Measurements from ENCODE around the gene IDH3G. TPM values are rescaled to one million over a fixed set of nuclear protein-coding genes. Genes with fewer than 3 reads are reported as not detected.

IDH3G gene
- total and polyA plus RNA-seq, 4 donors, result 23.3 to 40.9 (median 31.1) TPM

DNA sequence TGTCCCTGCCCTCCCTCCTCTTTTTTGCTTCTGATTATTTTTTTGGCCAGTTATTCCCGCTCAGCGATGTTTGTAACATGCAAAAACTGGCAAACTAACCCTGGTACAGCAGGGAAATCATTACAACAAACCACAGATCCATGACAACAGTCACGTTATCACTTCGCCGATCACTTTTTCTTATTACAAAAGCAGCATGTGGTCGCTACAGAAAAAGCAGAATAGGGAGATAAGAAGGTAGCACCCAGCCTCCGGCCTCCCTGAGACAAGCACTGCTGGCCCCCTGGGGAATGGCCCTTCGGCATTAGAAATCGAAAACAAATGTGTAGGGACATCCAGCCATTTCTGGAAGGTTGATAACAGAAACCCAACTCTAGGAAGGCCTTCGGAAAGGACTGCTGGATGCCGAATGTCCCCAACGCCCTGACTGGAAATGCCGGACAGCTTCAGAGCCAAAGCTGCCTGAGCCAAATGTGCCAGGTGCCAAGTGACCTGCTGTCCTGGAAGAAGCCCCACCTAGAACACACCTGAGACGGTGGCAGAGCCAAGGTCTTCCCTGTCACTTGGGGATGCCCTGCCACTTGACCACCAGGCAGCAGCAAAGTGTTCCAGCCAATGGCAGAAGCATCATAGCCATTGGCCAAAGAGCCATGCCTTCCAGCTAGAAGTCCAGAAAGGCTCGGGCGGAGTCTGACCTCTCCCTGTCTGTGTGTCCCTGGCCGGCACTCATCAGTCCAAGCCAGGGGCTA lies 2.9 kb downstream of the IDH3G start:
- Histone ChIP-seq H3K36me3 (ENCODE audit: control insufficient read depth in 4 of 4, insufficient read depth in 3 of 4, low read depth in 1 of 4, low read length in 3 of 4) (peaks cover 2 to 18% (median 6%) of the 10 kb centered on the region in 4 donors), H3K27me3 (ENCODE audit: control insufficient read depth in 4 of 4, insufficient read depth in 4 of 4, low read length in 3 of 4) (no peaks in the 10 kb centered on the region), H3K9me3 (ENCODE audit: control insufficient read depth in 4 of 4, low read length in 3 of 4) (peaks cover 0 to 3% (median 0%) of the 10 kb centered on the region in 4 donors), H3K27ac (ENCODE audit: low read depth in 1 of 2, low read length in 2 of 2) (no peak overlapping the region), H3K9ac (ENCODE audit: low read depth in 1 of 2, low read length in 2 of 2) (no peak overlapping the region), H3K4me1 (ENCODE audit: control insufficient read depth in 4 of 4, insufficient read depth in 4 of 4, low read length in 3 of 4) (peaks cover 5 to 24% (median 17%) of the 10 kb centered on the region in 4 donors), H3K4me3 (ENCODE audit: low read depth in 1 of 3, low read length in 3 of 3) (no peak overlapping the region)
- no peak for TF ChIP-seq RXRA (IDR thresholded peaks at IDR 0.05)
- TF ChIP-seq JUND (IDR thresholded peaks at IDR 0.05), result no peak
- TF ChIP-seq EGR1 (IDR thresholded peaks at IDR 0.05; ENCODE audit: low read depth in 2 of 2), result no peak
- 84% methylated on average over 17 of the region's 17 CpGs for WGBS
- DNase-seq (ENCODE audit: low spot score), result no peak

DNA sequence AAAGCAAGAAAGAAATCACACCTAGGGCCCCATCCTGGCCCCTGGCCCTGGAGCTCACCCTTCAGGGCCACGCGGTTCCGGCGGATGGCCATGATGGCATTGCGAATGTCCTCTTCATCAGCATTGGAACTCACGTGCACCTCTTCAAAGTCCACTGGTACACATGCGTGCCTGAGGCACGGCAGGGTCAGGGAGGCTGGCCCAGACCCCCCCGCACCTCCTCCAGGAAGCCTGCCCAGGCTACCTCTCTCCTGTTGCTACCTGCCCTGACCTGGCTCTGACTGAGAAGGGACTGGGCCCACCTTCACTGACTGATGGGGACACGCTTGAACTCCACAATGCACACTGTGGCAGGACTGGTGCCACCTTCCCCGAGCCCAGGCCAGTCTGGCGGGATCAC lies 4.5 kb downstream of the IDH3G start:
- no peak for TF ChIP-seq TAF1 (conservative IDR thresholded peaks at IDR 0.05)
- TF ChIP-seq GABPA (IDR thresholded peaks at IDR 0.05 in 1 of 2, conservative IDR thresholded peaks at IDR 0.05 in 1 of 2), result no peak
- no peak for TF ChIP-seq HNF4G (IDR thresholded peaks at IDR 0.05)
- TF ChIP-seq FOXA2 (IDR thresholded peaks at IDR 0.05), result no peak
- TF ChIP-seq, protein P1, sequence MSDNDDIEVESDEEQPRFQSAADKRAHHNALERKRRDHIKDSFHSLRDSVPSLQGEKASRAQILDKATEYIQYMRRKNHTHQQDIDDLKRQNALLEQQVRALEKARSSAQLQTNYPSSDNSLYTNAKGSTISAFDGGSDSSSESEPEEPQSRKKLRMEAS (IDR thresholded peaks at IDR 0.05), result no peak
- no peak for TF ChIP-seq NR2F2 (IDR thresholded peaks at IDR 0.05)
- TF ChIP-seq RAD21 (IDR thresholded peaks at IDR 0.05), result no peak
- no peak for TF ChIP-seq EGR1 (IDR thresholded peaks at IDR 0.05; ENCODE audit: low read depth in 2 of 2)
- no peak for TF ChIP-seq YY1 (IDR thresholded peaks at IDR 0.05)
- H3K4me1 ChIP-seq (ENCODE audit: control insufficient read depth in 4 of 4, insufficient read depth in 4 of 4, low read length in 3 of 4), result peaks cover 0 to 14% (median 11%) of the 10 kb centered on the region in 4 donors
- no peak overlapping the region for H3K27ac ChIP-seq (ENCODE audit: low read depth in 1 of 2, low read length in 2 of 2)
- H3K36me3 ChIP-seq (ENCODE audit: control insufficient read depth in 4 of 4, insufficient read depth in 3 of 4, low read depth in 1 of 4, low read length in 3 of 4), result peaks cover 5 to 29% (median 8%) of the 10 kb centered on the region in 4 donors
- H3K9me3 ChIP-seq (ENCODE audit: control insufficient read depth in 4 of 4, low read length in 3 of 4), result no peaks in the 10 kb centered on the region
- no peak for DNase-seq (ENCODE audit: low spot score)
- H3K27me3 ChIP-seq (ENCODE audit: control insufficient read depth in 4 of 4, insufficient read depth in 4 of 4, low read length in 3 of 4), result no peaks in the 10 kb centered on the region
- no peak overlapping the region for H3K4me3 ChIP-seq (ENCODE audit: low read depth in 1 of 3, low read length in 3 of 3)
- 93% methylated on average over 12 of the region's 12 CpGs for WGBS
- no peak overlapping the region for H3K9ac ChIP-seq (ENCODE audit: low read depth in 1 of 2, low read length in 2 of 2)

DNA sequence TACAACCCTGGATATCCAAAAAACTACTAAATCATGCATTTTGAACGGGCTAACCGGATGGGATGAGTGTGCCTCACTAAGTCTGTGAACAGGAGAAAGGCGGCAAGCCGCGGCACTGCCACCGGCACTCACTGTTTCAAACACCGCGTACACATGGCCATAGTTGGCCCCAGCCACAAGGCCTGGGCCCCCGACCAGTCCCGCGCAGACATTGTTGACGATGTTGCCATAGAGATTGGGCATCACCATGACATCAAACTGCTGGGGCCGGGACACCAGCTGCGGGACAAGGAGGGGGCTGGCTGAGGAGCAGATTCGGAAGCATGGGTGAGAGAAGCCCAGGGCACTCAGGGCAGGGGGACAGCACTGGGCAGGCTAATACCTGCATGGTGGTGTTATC lies 7.5 kb downstream of the IDH3G start:
- H3K4me3 ChIP-seq (ENCODE audit: low read depth in 1 of 3, low read length in 3 of 3), result no peak overlapping the region
- H3K9me3 ChIP-seq (ENCODE audit: control insufficient read depth in 4 of 4, low read length in 3 of 4), result no peaks in the 10 kb centered on the region
- WGBS, result 95% methylated on average over 15 of the region's 15 CpGs
- H3K27ac ChIP-seq (ENCODE audit: low read depth in 1 of 2, low read length in 2 of 2), result no peak overlapping the region
- H3K36me3 ChIP-seq (ENCODE audit: control insufficient read depth in 4 of 4, insufficient read depth in 3 of 4, low read depth in 1 of 4, low read length in 3 of 4), result peaks cover 5 to 29% (median 8%) of the 10 kb centered on the region in 4 donors
- no peak for DNase-seq (ENCODE audit: low spot score)
- no peak overlapping the region for H3K9ac ChIP-seq (ENCODE audit: low read depth in 1 of 2, low read length in 2 of 2)
- H3K4me1 ChIP-seq (ENCODE audit: control insufficient read depth in 4 of 4, insufficient read depth in 4 of 4, low read length in 3 of 4), result no peaks in the 10 kb centered on the region
- TF ChIP-seq RXRA (IDR thresholded peaks at IDR 0.05), result no peak
- TF ChIP-seq FOXA2 (IDR thresholded peaks at IDR 0.05), result no peak
- no peak for TF ChIP-seq JUND (IDR thresholded peaks at IDR 0.05)
- TF ChIP-seq, protein P1 (IDR thresholded peaks at IDR 0.05), result no peak
- TF ChIP-seq HNF4A (conservative IDR thresholded peaks at IDR 0.05), result no peak
- no peaks in the 10 kb centered on the region for H3K27me3 ChIP-seq (ENCODE audit: control insufficient read depth in 4 of 4, insufficient read depth in 4 of 4, low read length in 3 of 4)

DNA sequence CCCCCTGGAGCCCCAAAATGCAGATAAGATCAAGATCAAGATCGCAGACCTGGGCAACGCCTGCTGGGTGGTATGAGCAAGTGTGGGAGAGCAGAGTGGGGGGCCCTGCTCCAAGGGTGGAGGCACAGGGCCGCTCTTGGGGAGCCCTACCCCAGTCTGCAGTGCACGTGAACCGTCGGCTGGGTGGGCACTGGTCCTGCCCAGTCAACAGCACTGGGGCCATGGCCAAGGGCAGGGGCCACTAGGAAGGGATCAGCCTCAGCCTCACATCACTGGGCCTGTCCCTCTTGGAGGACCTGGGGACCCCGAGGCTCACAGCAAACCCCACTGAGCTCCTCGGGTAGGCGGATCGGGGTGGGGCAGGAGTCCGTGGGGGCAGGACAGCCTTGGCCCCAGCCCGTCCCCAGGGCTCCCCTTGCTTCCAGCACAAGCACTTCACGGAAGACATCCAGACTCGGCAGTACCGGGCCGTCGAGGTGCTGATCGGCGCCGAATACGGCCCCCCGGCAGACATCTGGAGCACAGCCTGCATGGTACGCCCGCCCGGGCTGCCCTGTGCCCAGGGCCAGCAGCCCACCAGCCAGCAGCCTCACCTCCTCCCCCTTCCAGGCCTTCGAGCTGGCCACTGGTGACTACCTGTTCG lies 9.7 kb downstream of the IDH3G start:
- WGBS, result 97% methylated on average over 27 of the region's 27 CpGs
- DNase-seq (ENCODE audit: low spot score), result no peak
- Histone ChIP-seq H3K27ac (ENCODE audit: low read depth in 1 of 2, low read length in 2 of 2) (no peak overlapping the region), H3K36me3 (ENCODE audit: control insufficient read depth in 4 of 4, insufficient read depth in 3 of 4, low read depth in 1 of 4, low read length in 3 of 4) (peaks cover 5 to 27% (median 8%) of the 10 kb centered on the region in 4 donors), H3K4me1 (ENCODE audit: control insufficient read depth in 4 of 4, insufficient read depth in 4 of 4, low read length in 3 of 4) (no peaks in the 10 kb centered on the region), H3K9me3 (ENCODE audit: control insufficient read depth in 4 of 4, low read length in 3 of 4) (no peaks in the 10 kb centered on the region), H3K9ac (ENCODE audit: low read depth in 1 of 2, low read length in 2 of 2) (no peak overlapping the region), H3K27me3 (ENCODE audit: control insufficient read depth in 4 of 4, insufficient read depth in 4 of 4, low read length in 3 of 4) (no peaks in the 10 kb centered on the region), H3K4me3 (ENCODE audit: low read depth in 1 of 3, low read length in 3 of 3) (no peak overlapping the region)
- TF ChIP-seq GABPA (IDR thresholded peaks at IDR 0.05 in 1 of 2, conservative IDR thresholded peaks at IDR 0.05 in 1 of 2) (no peak), FOXA1 (IDR thresholded peaks at IDR 0.05) (no peak), SP1 (IDR thresholded peaks at IDR 0.05) (no peak), HNF4G (IDR thresholded peaks at IDR 0.05) (no peak), NR2F2 (IDR thresholded peaks at IDR 0.05) (no peak), RAD21 (IDR thresholded peaks at IDR 0.05) (no peak), TAF1 (conservative IDR thresholded peaks at IDR 0.05) (no peak), HNF4A (conservative IDR thresholded peaks at IDR 0.05) (no peak)
- TF ChIP-seq, protein P1 (IDR thresholded peaks at IDR 0.05), result no peak
- TF ChIP-seq, protein P2, sequence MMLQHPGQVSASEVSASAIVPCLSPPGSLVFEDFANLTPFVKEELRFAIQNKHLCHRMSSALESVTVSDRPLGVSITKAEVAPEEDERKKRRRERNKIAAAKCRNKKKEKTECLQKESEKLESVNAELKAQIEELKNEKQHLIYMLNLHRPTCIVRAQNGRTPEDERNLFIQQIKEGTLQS (IDR thresholded peaks at IDR 0.05), result no peak
- TF ChIP-seq, protein P3, sequence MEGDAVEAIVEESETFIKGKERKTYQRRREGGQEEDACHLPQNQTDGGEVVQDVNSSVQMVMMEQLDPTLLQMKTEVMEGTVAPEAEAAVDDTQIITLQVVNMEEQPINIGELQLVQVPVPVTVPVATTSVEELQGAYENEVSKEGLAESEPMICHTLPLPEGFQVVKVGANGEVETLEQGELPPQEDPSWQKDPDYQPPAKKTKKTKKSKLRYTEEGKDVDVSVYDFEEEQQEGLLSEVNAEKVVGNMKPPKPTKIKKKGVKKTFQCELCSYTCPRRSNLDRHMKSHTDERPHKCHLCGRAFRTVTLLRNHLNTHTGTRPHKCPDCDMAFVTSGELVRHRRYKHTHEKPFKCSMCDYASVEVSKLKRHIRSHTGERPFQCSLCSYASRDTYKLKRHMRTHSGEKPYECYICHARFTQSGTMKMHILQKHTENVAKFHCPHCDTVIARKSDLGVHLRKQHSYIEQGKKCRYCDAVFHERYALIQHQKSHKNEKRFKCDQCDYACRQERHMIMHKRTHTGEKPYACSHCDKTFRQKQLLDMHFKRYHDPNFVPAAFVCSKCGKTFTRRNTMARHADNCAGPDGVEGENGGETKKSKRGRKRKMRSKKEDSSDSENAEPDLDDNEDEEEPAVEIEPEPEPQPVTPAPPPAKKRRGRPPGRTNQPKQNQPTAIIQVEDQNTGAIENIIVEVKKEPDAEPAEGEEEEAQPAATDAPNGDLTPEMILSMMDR (IDR thresholded peaks at IDR 0.05; ENCODE audit: low read depth, low read length, missing input control), result no peak
